PC-9 (cell line): ENCODE measurements around the gene KIF26A.

ENCODE experiments used
- CTCF ChIP-seq: fragments of 200-600 bp; sonication (generic); conservative IDR thresholded peaks from 2 replicates; pipeline ENCODE4 v1.6.1; 2017; ENCODE audit warnings: mixed run types, antibody characterized with exemption, mild to moderate bottlenecking, moderate library complexity
- EZH2 ChIP-seq: fragments of 200-600 bp; sonication (generic); IDR thresholded peaks from 2 replicates; pipeline ENCODE4 v1.8.0; 2017; ENCODE audit warnings: antibody characterized with exemption, low read depth

GRCh38 chr14:104135904-104136471 is 2.4 kb upstream of the KIF26A start:
- no peak for TF ChIP-seq CTCF
- no peak for TF ChIP-seq EZH2
